H9 (cell line): Measurements from ENCODE around the gene TMEM38A. TPM values are rescaled to one million over a fixed set of nuclear protein-coding genes. Genes with fewer than 3 reads are reported as not detected.

Source experiments
- DNase-seq: peaks from one replicate; pipeline ENCODE4 v3.0.0-alpha.2; 2017
- H2AFZ ChIP-seq: one replicate; pipeline ENCODE4 v1.6.1; 2013; ENCODE audit warnings: mild to moderate bottlenecking, low read length, control low read depth, moderate library complexity
- H2AK5ac ChIP-seq: 2 replicates; pipeline ENCODE4 v1.6.1; 2013; ENCODE audit warnings: low read length, control low read depth, mixed read lengths; ENCODE audit not compliant: insufficient read length
- H2BK120ac ChIP-seq: one replicate; pipeline ENCODE4 v1.6.1; 2013; ENCODE audit warnings: low read depth, mild to moderate bottlenecking, low read length, control low read depth, inconsistent platforms; ENCODE audit not compliant: poor library complexity, severe bottlenecking
- H2BK12ac ChIP-seq: 2 replicates; pipeline ENCODE4 v1.6.1; 2013; ENCODE audit warnings: low read length, control low read depth, mixed read lengths, low read depth; ENCODE audit not compliant: insufficient read length
- H2BK15ac ChIP-seq: 2 replicates; pipeline ENCODE4 v1.6.1; 2013; ENCODE audit warnings: low read depth, low read length, control low read depth
- H2BK20ac ChIP-seq: one replicate; pipeline ENCODE4 v1.6.1; 2013; ENCODE audit warnings: low read depth, mild to moderate bottlenecking, low read length, control low read depth, inconsistent platforms; ENCODE audit not compliant: poor library complexity, severe bottlenecking
- H2BK5ac ChIP-seq: 2 replicates; pipeline ENCODE4 v1.6.1; 2013; ENCODE audit warnings: low read length, control low read depth, mixed read lengths; ENCODE audit not compliant: insufficient read length
- H3K14ac ChIP-seq: 2 replicates; pipeline ENCODE4 v1.6.1; 2013; ENCODE audit warnings: low read length, control low read depth; ENCODE audit not compliant: insufficient read depth
- H3K18ac ChIP-seq: 2 replicates; pipeline ENCODE4 v1.6.1; 2013; ENCODE audit warnings: low read depth, mild to moderate bottlenecking, mixed read lengths, low read length, control low read depth; ENCODE audit not compliant: insufficient read length
- H3K23ac ChIP-seq: 2 replicates; pipeline ENCODE4 v1.6.1; 2013; ENCODE audit warnings: low read length, control low read depth, mixed read lengths, low read depth; ENCODE audit not compliant: insufficient read length
- H3K23me2 ChIP-seq: 2 replicates; pipeline ENCODE4 v1.6.1; 2013; ENCODE audit warnings: low read depth, mild to moderate bottlenecking, mixed read lengths, low read length, control low read depth; ENCODE audit not compliant: insufficient read length, poor library complexity, severe bottlenecking
- H3K27ac ChIP-seq: 2 replicates; pipeline ENCODE4 v1.5.1; 2013; ENCODE audit warnings: low read length, control low read depth, mixed read lengths, low read depth; ENCODE audit not compliant: insufficient read length
- H3K27me3 ChIP-seq: 2 replicates; pipeline ENCODE4 v1.6.1; 2013; ENCODE audit warnings: low read length, control low read depth, inconsistent platforms; ENCODE audit not compliant: insufficient read depth
- H3K4ac ChIP-seq: 2 replicates; pipeline ENCODE4 v1.6.1; 2013; ENCODE audit warnings: low read depth, mild to moderate bottlenecking, control low read depth, inconsistent platforms, low read length, moderate library complexity
- H3K4me1 ChIP-seq: 2 replicates; pipeline ENCODE4 v1.6.1; 2013; ENCODE audit warnings: low read length, control low read depth, inconsistent platforms; ENCODE audit not compliant: insufficient read depth
- H3K4me2 ChIP-seq: 2 replicates; pipeline ENCODE4 v1.6.1; 2013; ENCODE audit warnings: low read length, control low read depth, mixed read lengths; ENCODE audit not compliant: insufficient read length, insufficient read depth
- H3K56ac ChIP-seq: 2 replicates; pipeline ENCODE4 v1.6.1; 2013; ENCODE audit warnings: low read depth, mild to moderate bottlenecking, mixed read lengths, low read length, control low read depth; ENCODE audit not compliant: insufficient read length
- H3K79me1 ChIP-seq: 2 replicates; pipeline ENCODE4 v1.6.1; 2013; ENCODE audit warnings: low read depth, mild to moderate bottlenecking, moderate library complexity, low read length, control low read depth, inconsistent platforms; ENCODE audit not compliant: insufficient read depth, poor library complexity, severe bottlenecking
- H3K79me2 ChIP-seq: 2 replicates; pipeline ENCODE4 v1.6.1; 2013; ENCODE audit warnings: low read length, control low read depth, inconsistent platforms; ENCODE audit not compliant: insufficient read depth
- H3K9ac ChIP-seq: 2 replicates; pipeline ENCODE4 v1.6.1; 2013; ENCODE audit warnings: low read length, control low read depth, mixed read lengths; ENCODE audit not compliant: insufficient read length; ENCODE audit errors: extremely low read depth
- H3K9me3 ChIP-seq: one replicate; pipeline ENCODE4 v1.6.1; 2013; ENCODE audit warnings: low read depth, low read length, inconsistent platforms; ENCODE audit not compliant: control insufficient read depth
- H3T11ph ChIP-seq: one replicate; pipeline ENCODE4 v1.6.1; 2013; ENCODE audit warnings: mild to moderate bottlenecking, low read length, control low read depth, inconsistent platforms
- H4K20me1 ChIP-seq: one replicate; pipeline ENCODE4 v1.6.1; 2013; ENCODE audit not compliant: control insufficient read depth, insufficient read length, insufficient read depth
- H4K5ac ChIP-seq: 2 replicates; pipeline ENCODE4 v1.6.1; 2013; ENCODE audit warnings: low read depth, mild to moderate bottlenecking, mixed read lengths, low read length, control low read depth; ENCODE audit not compliant: insufficient read length
- H4K8ac ChIP-seq: replicated peaks from 2 replicates; pipeline ENCODE4 v1.6.1; 2013; ENCODE audit warnings: low read length, control low read depth, mixed read lengths, low read depth; ENCODE audit not compliant: insufficient read length
- H4K91ac ChIP-seq: 2 replicates; pipeline ENCODE4 v1.6.1; 2013; ENCODE audit warnings: low read depth, mild to moderate bottlenecking, moderate library complexity, mixed read lengths, low read length, control low read depth; ENCODE audit not compliant: insufficient read length
- H3K27ac Mint-ChIP-seq, 3 experiments: 2 replicates in 2 of 3; 3 replicates in 1 of 3; pipeline ENCODE4 v1.8.0; 2020 to 2021; ENCODE audit warnings: mixed read lengths in 3 of 3, mild to moderate bottlenecking in 1 of 3, moderate library complexity in 1 of 3
- H3K27me3 Mint-ChIP-seq: 2 replicates; pipeline ENCODE4 v1.8.0; 2021; ENCODE audit warnings: low read depth, mild to moderate bottlenecking, moderate library complexity, mixed read lengths
- H3K36me3 Mint-ChIP-seq, 3 experiments: 2 replicates in 2 of 3; 3 replicates in 1 of 3; pipeline ENCODE4 v1.8.0; 2020 to 2021; ENCODE audit warnings: low read depth in 3 of 3, mixed read lengths in 3 of 3; ENCODE audit not compliant: insufficient read depth in 1 of 3
- H3K4me1 Mint-ChIP-seq, 2 experiments: 2 replicates each; pipeline ENCODE4 v1.8.0; 2020; ENCODE audit warnings: mixed read lengths in 2 of 2
- H3K4me3 Mint-ChIP-seq, 2 experiments: 2 replicates in 1 of 2; 3 replicates in 1 of 2; pipeline ENCODE4 v1.8.0; 2020 to 2021; ENCODE audit warnings: mild to moderate bottlenecking in 2 of 2, mixed read lengths in 2 of 2, moderate library complexity in 1 of 2
- H3K9me3 Mint-ChIP-seq, 2 experiments: 2 replicates in 1 of 2; 3 replicates in 1 of 2; pipeline ENCODE4 v1.8.0; 2020; ENCODE audit warnings: mild to moderate bottlenecking in 2 of 2, mixed read lengths in 2 of 2, moderate library complexity in 1 of 2
- WGBS: extraction: QIAGEN DNeasy Blood & Tissue Kit; methylation state at CpG from one replicate; pipeline ENCODE4 v1.1.7; 2013; ENCODE audit warnings: missing lambda C conversion rate, low lambda C conversion rate, mixed read lengths; ENCODE audit not compliant: insufficient read length; ENCODE audit errors: extremely low coverage; 5-methylcytosine and 5-hydroxymethylcytosine counted together
- total RNA-seq: library from RNA; stranded (reverse); gene quantifications from 2 replicates; pipeline ENCODE4 v1.2.1, GENCODE V29; 2021
- TF ChIP-seq, protein P1 (sequence below): fragments of 200-600 bp; sonication (generic); conservative IDR thresholded peaks from 3 replicates; pipeline ENCODE4 v1.8.0; 2021; ENCODE audit warnings: antibody characterized with exemption, mild to moderate bottlenecking

The TMEM38A gene
- total RNA-seq, 1 experiment from 2014 or later: 7.4 TPM

DNA sequence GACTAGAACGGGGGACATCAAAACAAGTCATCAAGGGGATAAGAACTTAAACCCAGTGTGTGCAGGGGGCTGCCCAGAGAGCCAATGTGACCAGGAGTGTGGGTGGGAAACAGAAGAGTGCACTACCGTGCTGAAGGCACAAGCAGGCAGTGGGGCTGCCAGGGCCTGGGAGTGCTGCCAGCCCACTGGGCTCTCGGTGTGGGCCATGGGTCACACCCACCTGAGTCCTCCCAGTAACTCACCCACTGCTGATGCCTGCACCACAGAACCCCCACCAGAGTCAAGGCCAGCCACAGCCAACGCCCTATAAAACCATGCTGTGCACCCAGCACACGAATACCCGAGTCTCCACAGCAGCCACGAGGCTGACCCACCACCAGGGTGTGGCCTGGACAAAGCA lies 41.5 kb upstream of the TMEM38A start:
- Histone ChIP-seq H3K27ac (no peak overlapping the region), H2BK5ac (no peak overlapping the region), H3T11ph (no peak overlapping the region), H3K23me2 (no peaks in the 10 kb centered on the region), H3K79me2 (peaks cover 71% of the 10 kb centered on the region; the same call in 1 of the 2 replicates), H3K9me3 (no peaks in the 10 kb centered on the region), H3K56ac (no peak overlapping the region), H3K4me2 (no peak overlapping the region), H3K4me1 (peaks cover 3% of the 10 kb centered on the region; the same call in 1 of the 2 replicates), H2BK120ac (no peak overlapping the region), H4K8ac (no peak overlapping the region), H2BK12ac (no peak overlapping the region), H3K23ac (no peak overlapping the region), H3K14ac (no peak overlapping the region), H3K27me3 (no peaks in the 10 kb centered on the region), H4K91ac (no peak overlapping the region), H4K20me1 (no peaks in the 10 kb centered on the region), H2AFZ (no peak overlapping the region), H3K18ac (no peak overlapping the region), H3K9ac (no peak overlapping the region), H2AK5ac (no peak overlapping the region), H3K79me1 (peaks cover 18% of the 10 kb centered on the region), H3K4ac (no peak overlapping the region), H2BK20ac (no peak overlapping the region), H2BK15ac (no peak overlapping the region), H4K5ac (no peak overlapping the region)
- TF ChIP-seq, protein P1, sequence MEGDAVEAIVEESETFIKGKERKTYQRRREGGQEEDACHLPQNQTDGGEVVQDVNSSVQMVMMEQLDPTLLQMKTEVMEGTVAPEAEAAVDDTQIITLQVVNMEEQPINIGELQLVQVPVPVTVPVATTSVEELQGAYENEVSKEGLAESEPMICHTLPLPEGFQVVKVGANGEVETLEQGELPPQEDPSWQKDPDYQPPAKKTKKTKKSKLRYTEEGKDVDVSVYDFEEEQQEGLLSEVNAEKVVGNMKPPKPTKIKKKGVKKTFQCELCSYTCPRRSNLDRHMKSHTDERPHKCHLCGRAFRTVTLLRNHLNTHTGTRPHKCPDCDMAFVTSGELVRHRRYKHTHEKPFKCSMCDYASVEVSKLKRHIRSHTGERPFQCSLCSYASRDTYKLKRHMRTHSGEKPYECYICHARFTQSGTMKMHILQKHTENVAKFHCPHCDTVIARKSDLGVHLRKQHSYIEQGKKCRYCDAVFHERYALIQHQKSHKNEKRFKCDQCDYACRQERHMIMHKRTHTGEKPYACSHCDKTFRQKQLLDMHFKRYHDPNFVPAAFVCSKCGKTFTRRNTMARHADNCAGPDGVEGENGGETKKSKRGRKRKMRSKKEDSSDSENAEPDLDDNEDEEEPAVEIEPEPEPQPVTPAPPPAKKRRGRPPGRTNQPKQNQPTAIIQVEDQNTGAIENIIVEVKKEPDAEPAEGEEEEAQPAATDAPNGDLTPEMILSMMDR: no peak
- Mint-ChIP-seq H3K36me3 (peaks cover 0 to 11% (median 0%) of the 10 kb centered on the region in 3 experiments; a peak in 3 of 7 replicates), H3K4me3 (no peak overlapping the region), H3K27me3 (no peaks in the 10 kb centered on the region), H3K9me3 (no peaks in the 10 kb centered on the region), H3K4me1 (peaks cover 26 to 36% of the 10 kb centered on the region in 2 experiments), H3K27ac (peak overlapping the region in 2 of 3 experiments; percentile 44 to 65; a peak in 3 of 7 replicates)
- no CpG with 5 or more reads among the region's 7 CpGs for WGBS
- no peak for DNase-seq
